ENCODE data around the gene EHD3.

- TF ChIP-seq CTCF (IDR thresholded peaks at IDR 0.05 in 2 of 3, conservative IDR thresholded peaks at IDR 0.05 in 1 of 3; ENCODE audit: control insufficient read depth in 2 of 3, extremely low read depth in 1 of 3, insufficient read depth in 1 of 3, low read depth in 3 of 3, low read length in 3 of 3) (no peak), JUND (IDR thresholded peaks at IDR 0.05; ENCODE audit: low read depth, low read length) (no peak), CBX5 (IDR thresholded peaks at IDR 0.05; ENCODE audit: low read depth) (no peak), SP1 (IDR thresholded peaks at IDR 0.05; ENCODE audit: low read depth, low read length) (no peak), NFYA (IDR thresholded peaks at IDR 0.05; ENCODE audit: borderline replicate concordance, low read depth, low read length) (no peak), USF2 (IDR thresholded peaks at IDR 0.05; ENCODE audit: borderline replicate concordance, low read depth, low read length) (no peak), RAD21 (IDR thresholded peaks at IDR 0.05; ENCODE audit: insufficient read depth, low read depth, low read length) (no peak), SIN3A (IDR thresholded peaks at IDR 0.05; ENCODE audit: low read depth, low read length) (no peak)
These were observed 43.8 kb upstream of the EHD3 start for GRCh38 chr2:31190188-31190587.
